Measurements from ENCODE around the gene UBL3. TPM values are rescaled to one million over a fixed set of nuclear protein-coding genes. Genes with fewer than 3 reads are reported as not detected.

The UBL3 gene
- total RNA-seq, 1 experiment from 2014 or later, result 19.0 TPM

GRCh38 chr13:29716493-29716892 lies 133.9 kb downstream of the UBL3 start:
- Histone ChIP-seq H3K9ac (ENCODE audit: extremely low read depth, insufficient read length, low read length) (no peak overlapping the region), H4K8ac (replicated peaks; ENCODE audit: insufficient read length, low read depth, low read length) (no peak overlapping the region), H3K27ac (ENCODE audit: insufficient read length, low read depth, low read length) (no peak overlapping the region), H3K14ac (ENCODE audit: insufficient read depth, low read length) (no peak overlapping the region), H3K27me3 (ENCODE audit: insufficient read depth, low read length) (no peaks in the 10 kb centered on the region; the same call in 1 of the 2 replicates), H4K91ac (ENCODE audit: insufficient read length, low read depth, low read length) (no peak overlapping the region), H3K79me1 (ENCODE audit: insufficient read depth, low read depth, low read length, poor library complexity, severe bottlenecking) (no peaks in the 10 kb centered on the region), H3K79me2 (ENCODE audit: insufficient read depth, low read length) (no peaks in the 10 kb centered on the region), H2BK5ac (ENCODE audit: insufficient read length, low read length) (no peak overlapping the region), H3K4me1 (ENCODE audit: insufficient read depth, low read length) (no peaks in the 10 kb centered on the region), H3K23me2 (ENCODE audit: insufficient read length, low read depth, low read length, poor library complexity, severe bottlenecking) (no peaks in the 10 kb centered on the region), H4K20me1 (ENCODE audit: control insufficient read depth, insufficient read depth, insufficient read length) (no peaks in the 10 kb centered on the region), H3K9me3 (ENCODE audit: control insufficient read depth, low read depth, low read length) (no peaks in the 10 kb centered on the region), H2BK120ac (ENCODE audit: low read depth, low read length, poor library complexity, severe bottlenecking) (no peak overlapping the region), H4K5ac (ENCODE audit: insufficient read length, low read depth, low read length) (no peak overlapping the region), H2AFZ (ENCODE audit: low read length) (no peak overlapping the region), H3K18ac (ENCODE audit: insufficient read length, low read depth, low read length) (no peak overlapping the region), H2BK15ac (ENCODE audit: low read depth, low read length) (no peak overlapping the region), H2AK5ac (ENCODE audit: insufficient read length, low read length) (no peak overlapping the region), H2BK20ac (ENCODE audit: low read depth, low read length, poor library complexity, severe bottlenecking) (no peak overlapping the region), H3K4ac (ENCODE audit: low read depth, low read length) (no peak overlapping the region), H3K4me2 (ENCODE audit: insufficient read depth, insufficient read length, low read length) (no peak overlapping the region), H3K56ac (ENCODE audit: insufficient read length, low read depth, low read length) (no peak overlapping the region), H2BK12ac (ENCODE audit: insufficient read length, low read depth, low read length) (no peak overlapping the region), H3K23ac (ENCODE audit: insufficient read length, low read depth, low read length) (no peak overlapping the region), H3T11ph (ENCODE audit: low read length) (no peak overlapping the region)
- no peak for DNase-seq
- TF ChIP-seq CTCF (conservative IDR thresholded peaks at IDR 0.05), result no peak
- Mint-ChIP-seq H3K4me3 (no peak overlapping the region), H3K27me3 (ENCODE audit: low read depth) (peaks cover 2% of the 10 kb centered on the region), H3K36me3 (ENCODE audit: insufficient read depth in 1 of 3, low read depth in 3 of 3) (no peaks in the 10 kb centered on the region; a peak in 1 of 7 replicates), H3K27ac (no peak overlapping the region), H3K4me1 (peaks cover 8 to 13% of the 10 kb centered on the region in 2 experiments), H3K9me3 (no peaks in the 10 kb centered on the region)
- no CpG with 5 or more reads among the region's 3 CpGs for whole genome bisulfite sequencing (ENCODE audit: extremely low coverage, insufficient read length, low lambda C conversion rate)
